Ureter (tissue), 1 donor: Measurements from ENCODE around the gene TVP23A. TPM values are rescaled to one million over a fixed set of nuclear protein-coding genes. Genes with fewer than 3 reads are reported as not detected.
"Not testable (repeated sequence)": the region's sequence is repeated elsewhere in the genome, so short reads cannot be mapped to it uniquely, and the experiment has no call there.

Source experiments
- DNase-seq: peaks from one replicate; pipeline ENCODE4 v3.0.0-alpha.2; 2020; ENCODE audit warnings: low spot score
- total RNA-seq: library from RNA; stranded (reverse); gene quantifications from one replicate; pipeline ENCODE4 v1.2.4, GENCODE V29; 2023
- donor health status: DM: yes; HTN: yes; CAD: no.

The TVP23A gene
- total RNA-seq, 1 donor from 2014 or later, result 3.3 TPM

DNA sequence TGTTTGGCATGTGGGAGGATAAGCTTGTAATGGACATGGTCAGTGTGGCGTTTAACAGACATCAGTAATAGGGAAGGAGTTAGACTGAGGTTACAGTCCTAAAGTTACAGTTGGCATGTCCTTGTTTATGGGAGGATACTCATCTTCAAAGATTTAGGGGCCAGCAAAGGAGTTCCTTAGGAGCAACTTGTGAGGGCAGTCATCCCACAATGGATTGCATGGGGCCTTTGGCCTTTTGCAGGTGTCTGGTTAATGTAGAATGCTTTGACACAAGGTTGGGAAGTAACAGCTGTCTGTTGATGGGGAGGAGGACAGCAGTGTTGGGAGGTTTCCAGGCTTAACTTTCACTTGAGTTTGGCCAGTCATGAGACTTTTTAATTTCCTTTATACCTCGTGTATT, 72.8 kb downstream of the TVP23A start:
- DNase-seq, result no peak

DNA sequence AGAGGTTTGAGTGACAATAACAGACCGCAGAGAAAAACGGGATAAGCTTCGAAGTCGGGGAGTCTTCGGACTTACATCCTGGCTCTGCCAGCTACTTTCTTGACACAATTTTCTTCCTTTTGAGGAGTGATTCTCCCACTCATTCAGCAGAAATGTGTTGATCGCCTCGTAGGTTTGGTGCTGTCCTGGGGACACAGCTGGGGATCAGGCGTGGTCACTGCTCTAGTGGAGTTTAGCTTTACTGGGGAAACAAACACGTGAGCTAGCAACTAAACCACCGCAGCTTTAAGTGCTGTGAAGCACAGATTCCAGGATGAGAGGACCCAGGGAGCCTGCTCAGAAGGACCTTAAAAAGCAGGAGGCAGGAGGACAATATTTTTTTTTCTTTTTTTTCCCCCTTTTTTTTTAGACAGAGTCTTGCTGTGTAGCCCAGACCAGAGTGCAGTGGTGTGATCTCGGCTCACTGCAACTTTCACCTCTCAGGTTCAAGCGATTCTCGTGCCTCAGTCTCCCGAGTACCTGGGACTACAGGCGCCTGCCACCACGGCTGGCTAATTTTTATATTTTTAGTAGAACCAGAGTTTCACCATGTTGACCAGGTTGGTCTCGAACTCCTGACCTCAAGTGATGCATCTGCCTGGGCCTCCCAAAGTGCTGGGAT, 74.1 kb downstream of the TVP23A start:
- DNase-seq, result no peak

DNA sequence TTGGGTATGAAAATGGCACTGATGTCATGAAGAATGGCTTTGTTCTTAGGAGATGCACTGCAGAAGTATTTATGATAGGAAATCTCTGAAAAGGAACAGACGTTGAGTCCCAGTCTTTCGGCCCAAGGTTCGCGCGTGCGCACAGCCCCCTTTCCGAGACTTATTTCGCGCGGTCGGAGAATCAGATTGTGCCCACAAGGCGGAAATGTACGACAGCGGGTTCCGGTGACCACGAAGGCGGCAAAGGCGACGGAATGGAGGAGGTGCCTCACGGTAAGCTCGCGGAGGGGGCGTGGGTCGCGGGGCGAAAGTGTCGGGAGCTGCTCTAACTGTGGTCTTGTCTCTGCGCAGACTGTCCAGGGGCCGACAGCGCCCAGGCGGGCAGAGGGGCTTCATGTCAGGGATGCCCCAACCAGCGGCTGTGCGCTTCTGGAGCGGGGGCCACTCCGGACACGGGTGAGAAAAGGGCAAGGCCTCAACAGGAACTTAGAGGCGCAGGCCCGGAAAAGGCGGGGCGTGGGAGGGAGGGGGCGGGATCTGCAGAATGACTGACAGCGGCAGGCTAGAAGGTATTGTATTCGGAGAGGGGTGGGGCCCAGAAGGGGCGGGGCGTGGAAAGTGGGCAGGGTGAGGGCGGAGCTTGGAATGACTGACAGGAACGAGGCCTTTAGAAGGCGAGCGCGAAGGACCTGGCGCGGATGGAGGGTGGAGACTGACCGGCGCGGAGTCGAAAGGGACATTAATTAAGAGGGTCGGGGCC, 74.8 kb downstream of the TVP23A start, which contains the start of gene NUBP1:
Gene NUBP1, plus strand, starts transcription at position 233 of the 760 bp plus-strand sequence. Its CDS starts 22 bp downstream, at position 255.
- DNase-seq, result peak; percentile 100

DNA sequence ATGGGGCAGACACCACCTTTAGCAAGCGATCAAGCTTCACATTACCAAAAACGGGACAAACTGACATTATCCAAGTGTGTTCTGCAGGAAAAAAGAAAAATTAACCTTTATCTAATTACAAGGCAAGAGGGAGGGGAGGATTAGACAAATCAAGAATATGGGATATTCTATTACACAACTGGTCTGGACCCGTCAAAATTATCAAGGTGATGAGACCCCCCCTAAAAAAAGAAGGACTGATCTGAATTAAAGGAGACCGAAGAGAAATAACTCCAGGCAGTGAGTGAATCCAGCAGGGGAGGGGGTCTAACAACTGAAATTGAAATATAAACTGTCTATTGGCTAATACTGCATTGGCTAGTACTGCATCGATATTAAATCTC, 75.4 kb downstream of the TVP23A start:
- DNase-seq, result no peak

DNA sequence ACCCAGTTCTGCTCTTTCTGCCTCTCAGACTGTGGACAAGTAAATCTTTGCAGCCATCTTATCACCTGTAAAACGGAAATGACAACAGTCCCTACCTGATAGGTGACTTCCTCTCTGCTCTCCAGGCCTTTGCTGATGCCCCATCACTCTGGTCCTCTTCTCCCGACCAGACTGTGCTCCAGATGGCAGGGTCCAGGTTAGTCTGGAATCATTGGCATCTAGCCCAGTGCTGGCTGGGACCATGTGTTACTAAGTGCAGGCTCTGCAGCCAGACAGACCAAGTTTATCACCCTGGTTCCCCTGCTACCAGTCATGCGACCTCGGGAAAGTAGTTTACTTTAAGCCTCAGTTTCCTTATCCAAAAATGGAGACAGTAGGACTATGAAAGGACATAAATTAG, 76.8 kb downstream of the TVP23A start:
- DNase-seq, result no peak

DNA sequence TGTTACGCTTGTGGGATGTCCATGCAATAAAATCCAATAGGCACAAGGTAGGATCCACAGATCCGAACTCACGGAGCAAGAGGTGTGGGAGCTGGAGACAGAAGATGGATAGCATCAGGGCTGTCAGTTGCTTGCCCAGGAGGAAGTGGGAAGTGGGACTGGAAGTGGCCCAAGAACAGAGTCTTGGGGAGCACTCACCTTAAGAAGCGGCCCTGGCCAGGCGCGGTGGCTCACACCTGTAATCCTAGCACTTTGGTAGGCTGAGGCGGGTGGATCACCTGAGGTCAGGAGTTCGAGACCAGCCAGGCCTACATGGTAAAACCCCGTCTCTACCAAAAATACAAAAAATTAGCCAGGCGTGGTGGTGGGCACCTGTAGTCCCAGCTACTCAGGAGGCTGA, 77.3 kb downstream of the TVP23A start:
- not testable (repeated sequence) for DNase-seq

DNA sequence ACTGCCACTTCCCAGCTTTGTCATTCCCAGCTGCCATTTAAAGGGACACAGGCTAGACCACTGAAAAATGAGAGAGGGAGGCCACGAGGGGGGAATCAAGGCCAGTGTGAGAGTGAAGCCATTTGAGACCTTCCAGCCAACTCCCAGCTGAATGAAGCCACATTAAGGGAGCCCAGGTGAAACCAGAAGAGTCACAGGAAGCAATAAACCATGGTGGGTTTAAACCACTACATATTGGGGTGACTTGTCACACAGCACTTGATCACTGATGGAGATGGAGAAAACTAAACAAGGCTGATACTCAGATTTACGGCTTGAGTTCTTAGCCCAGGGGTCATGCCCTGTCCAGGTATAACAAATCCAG, 77.8 kb downstream of the TVP23A start:
- DNase-seq, result no peak

DNA sequence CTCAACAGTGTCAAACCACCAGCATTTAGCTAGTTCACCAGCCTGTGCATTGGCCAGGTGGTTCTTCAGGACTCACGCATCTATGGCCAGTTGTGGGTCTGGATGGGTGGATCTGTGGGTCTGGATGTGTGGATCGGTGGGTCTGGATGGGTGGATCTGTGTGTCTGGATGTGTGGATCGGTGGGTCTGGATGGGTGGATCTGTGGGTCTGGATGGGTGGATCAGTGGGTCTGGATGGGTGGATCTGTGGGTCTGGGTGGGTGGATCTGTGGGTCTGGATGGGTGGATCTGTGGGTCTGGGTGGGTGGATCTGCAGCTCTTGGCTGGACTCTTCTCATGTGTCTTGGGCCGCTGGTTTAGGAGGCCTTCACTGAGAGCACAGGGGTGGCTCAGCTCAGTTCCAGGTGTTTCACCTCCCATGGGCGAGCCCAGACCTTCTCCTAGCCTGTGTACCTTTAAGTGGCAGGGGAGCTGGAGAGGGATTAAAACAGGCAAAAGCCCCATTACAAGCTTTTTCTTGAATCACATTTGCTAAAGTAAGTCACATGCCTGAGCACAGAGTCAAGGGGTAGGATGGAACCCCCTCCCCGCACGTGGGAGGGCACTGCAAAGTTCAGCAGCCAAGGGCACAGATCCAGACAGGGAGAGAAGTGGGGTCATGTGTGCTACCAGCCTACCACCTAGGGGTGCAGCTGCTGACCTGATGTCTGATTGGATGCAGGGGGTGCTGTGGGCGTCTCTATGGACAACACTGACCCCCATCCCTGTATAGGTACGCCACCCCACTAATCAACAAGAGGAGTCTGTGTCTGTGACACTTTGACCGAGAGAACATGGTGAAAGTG, 78.4 kb downstream of the TVP23A start:
- peak; percentile 18 for DNase-seq

DNA sequence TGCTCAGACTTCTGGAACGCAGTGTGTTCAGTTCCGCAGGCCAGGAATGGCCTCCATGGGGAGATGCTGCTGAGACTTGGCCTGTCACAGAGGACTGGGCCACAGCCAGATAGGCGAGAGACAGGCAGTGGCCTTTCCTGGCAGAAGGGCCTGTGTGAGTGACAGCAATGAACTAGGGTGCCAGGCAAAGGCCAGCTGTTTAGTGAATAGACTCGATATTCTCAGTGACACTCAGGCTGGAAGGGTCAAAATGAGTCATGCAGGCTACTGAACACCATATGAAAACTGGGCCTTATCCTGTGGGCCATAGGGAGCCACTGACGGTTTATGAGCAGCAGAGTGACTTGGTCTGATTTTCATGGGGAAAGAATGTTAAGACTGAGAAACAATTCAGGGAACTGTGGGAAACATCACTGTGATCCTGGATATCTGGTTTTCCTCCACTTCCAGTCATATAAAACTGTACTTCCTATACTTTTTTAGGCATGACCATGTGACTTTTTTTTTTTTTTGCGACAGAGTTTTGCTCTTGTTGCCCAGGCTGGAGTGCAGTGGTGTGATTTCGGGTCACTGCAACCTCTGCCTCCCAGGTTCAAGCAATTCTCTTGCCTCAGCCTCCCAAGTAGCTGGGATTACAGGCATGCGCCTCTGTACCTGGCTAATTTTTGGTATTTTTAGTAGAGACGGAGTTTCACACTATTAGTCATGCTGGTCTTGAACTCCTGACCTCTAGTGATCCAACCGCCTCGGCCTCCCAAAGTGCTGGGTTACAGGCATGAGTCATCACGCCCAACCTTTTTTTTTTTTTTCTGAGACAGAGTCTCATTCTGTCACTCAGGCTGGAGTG, 80.1 kb downstream of the TVP23A start:
- DNase-seq, result peak; percentile 42

DNA sequence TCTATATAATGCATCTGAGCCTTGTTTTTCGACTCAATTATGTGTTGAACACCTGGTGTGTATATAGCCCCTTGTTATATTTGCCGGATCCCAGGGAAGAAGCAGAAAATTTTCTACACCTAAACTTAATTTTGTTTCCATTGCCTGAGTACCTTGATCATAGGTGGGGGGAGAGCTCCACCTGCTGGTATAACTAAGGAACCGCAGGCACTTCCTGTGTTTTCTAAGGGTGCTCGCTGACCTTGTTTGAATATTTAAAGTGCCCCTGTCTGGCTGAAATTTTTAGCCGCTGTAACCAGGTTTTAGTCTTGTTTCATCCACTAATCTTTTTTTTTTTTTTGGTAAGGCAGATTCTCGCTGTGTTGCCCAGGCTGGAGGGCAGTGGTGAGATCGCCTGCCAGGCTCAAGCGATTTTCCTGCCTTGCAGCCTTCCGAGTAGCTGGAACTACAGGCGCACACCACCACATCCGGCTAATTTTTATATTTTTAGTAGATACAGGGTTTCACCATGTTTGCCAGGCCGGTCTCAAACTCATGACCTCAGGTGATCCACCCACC, 81.4 kb downstream of the TVP23A start:
- peak; percentile 77 for DNase-seq

DNA sequence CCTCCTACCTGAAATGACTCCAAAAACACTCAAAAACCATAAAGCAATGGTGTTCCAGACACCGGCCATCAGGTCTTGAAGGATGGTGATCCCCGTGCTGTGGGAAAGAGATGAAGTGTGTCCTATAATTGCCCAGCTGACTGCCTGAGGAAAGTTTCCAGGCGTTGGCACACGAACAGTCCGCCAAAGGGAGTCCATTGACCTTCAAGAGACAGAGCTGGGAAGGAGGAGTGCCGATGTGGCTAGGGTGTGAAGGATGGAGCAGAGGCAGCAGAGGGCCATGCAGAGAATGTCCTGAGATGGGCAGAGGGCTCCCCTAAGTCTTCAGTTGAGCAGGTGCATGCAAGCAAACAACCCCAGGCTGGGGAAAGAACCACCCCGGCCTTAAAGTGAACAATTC, 86.8 kb downstream of the TVP23A start:
- no peak for DNase-seq

DNA sequence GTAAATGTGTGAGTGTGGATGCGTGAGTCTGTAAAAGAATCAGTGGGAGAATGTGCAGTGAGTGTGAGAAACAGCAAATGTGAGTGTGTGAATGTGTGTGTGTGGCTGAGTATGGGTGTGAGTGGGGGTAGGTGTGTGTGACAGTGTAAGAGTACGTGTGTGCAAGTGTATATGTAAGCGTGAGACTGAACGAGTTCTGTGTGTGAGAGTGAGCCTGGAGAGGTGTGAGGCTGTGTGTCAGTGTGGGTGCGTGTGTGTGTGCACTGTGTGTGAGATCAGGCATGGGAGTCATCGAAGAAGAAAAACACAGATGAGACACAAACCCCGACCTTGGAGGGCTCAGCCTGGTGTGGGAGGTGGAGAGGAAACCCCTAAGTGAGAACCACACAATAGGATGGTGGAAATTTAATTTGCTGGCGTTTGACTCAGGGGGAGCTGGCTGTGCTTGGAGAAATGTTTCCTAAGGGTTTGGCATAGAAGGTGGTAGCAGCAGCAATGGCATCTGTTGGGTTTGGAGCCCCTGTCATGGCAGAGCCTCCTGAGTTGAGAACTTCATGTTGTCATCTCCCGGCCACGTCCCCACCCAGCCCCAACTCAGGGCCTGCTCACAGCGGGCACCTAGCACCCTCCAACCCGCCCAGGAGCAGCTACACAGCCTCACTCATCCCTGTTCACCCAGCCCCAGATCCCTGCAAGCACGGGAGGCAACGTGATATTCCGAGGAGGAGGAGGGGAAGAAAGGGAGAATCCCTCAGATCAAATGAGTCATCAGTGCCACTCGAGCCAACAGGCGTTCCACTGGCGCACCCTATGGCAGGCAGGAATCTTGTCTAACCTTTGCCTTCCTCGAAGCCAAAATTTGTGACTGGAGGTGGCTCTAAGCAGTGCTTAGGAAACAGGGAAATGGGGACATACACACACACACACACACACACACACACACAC, 89.2 kb downstream of the TVP23A start:
- DNase-seq, result peak; percentile 71

DNA sequence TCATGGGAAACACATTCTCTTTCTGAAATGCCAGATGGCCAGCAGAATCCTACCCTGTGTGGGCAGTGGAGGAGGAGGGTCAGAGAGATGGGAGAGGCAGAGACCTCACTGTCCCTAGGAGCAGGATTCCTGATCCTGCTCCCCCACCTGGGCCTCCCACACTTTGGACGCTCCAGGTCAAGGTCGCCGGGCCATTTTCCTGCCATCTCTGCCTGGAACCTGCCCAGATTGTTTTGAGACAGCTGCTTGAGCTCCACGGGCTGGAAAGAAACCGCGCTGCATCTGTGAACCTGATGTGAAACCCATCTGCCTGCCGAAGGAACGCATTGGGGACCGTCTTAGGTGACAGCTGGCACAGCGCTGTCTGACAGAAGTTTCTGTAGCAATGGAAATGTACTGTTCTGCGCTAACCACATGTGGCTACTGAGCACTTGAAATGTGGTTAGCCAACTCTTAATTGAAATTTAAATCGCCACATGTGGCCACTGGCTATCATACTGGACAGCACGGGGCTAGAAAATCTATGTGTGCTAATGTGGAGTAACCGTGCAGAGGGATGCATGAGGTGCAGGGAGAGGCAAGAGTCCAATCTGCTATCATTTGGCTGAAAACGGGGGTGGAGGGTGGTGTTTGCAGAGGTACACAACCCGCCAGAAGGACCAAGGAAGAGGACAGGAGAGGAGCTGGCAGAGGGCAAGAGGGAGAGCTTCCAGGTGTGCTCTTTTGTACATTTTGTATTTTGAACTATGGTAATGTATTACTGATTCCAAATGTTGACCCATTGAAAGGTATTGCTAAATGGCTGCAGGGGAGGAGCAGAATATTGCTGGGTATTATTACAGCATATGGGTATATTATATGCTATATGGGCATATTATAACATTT, 90.3 kb downstream of the TVP23A start:
- no peak for DNase-seq

Other genes starting within 250 kb of the TVP23A start
- 174 TPM for gene EMP2, start 238.2 kb downstream of the TVP23A start, total RNA-seq
- gene TEKT5, start 123.9 kb downstream of the TVP23A start, total RNA-seq, result 8.0 TPM
- 48.5 TPM for gene NUBP1, start 75.0 kb downstream of the TVP23A start, total RNA-seq
- 32.0 TPM for gene CIITA, start 58.4 kb upstream of the TVP23A start, total RNA-seq
- 33.9 TPM for gene DEXI, start 123.7 kb upstream of the TVP23A start, total RNA-seq
- 38.8 TPM for gene CLEC16A, start 125.8 kb upstream of the TVP23A start, total RNA-seq